HG02642 (cell line): ENCODE data around the gene ACTL7A.
"Not testable (repeated sequence)": the region's sequence is repeated elsewhere in the genome, so short reads cannot be mapped to it uniquely, and the experiment has no call there.

ENCODE experiments used
- ATAC-seq: cut with Tn5 transposase; IDR thresholded peaks from one replicate; pipeline ENCODE4 v1.9.1; 2021; ENCODE audit warnings: mild to moderate bottlenecking; ENCODE audit not compliant: unreplicated experiment, poor library complexity

ACTL7A gene

GRCh38 chr9:108861997-108862396, at the start of gene ACTL7A:
Gene ACTL7A (plus strand): TSS chr9:108862266. CDS start chr9:108862323, 57 bp downstream.
- no peak for ATAC-seq

GRCh38 chr9:108812396-108813025, 49.6 kb upstream of the ACTL7A start:
- ATAC-seq, result no peak

- no peak for ATAC-seq
These were observed 48.0 kb upstream of the ACTL7A start for GRCh38 chr9:108813951-108814601.

GRCh38 chr9:108815156-108815555, 46.9 kb upstream of the ACTL7A start:
- ATAC-seq, result no peak

- no peak for ATAC-seq
These were observed 46.0 kb upstream of the ACTL7A start for GRCh38 chr9:108816037-108816436.

- no peak for ATAC-seq
These were observed 38.2 kb upstream of the ACTL7A start for GRCh38 chr9:108823829-108824228.

GRCh38 chr9:108830272-108830671, 31.8 kb upstream of the ACTL7A start:
- ATAC-seq, result no peak

- no peak for ATAC-seq
These were observed 30.4 kb upstream of the ACTL7A start for GRCh38 chr9:108831496-108832178.

- ATAC-seq, result no peak
These were observed 29.9 kb upstream of the ACTL7A start for GRCh38 chr9:108832179-108832500.

GRCh38 chr9:108834959-108835665, 27.0 kb upstream of the ACTL7A start:
- ATAC-seq, result no peak

GRCh38 chr9:108835831-108836230, 26.2 kb upstream of the ACTL7A start:
- ATAC-seq, result no peak

GRCh38 chr9:108836319-108836718, 25.7 kb upstream of the ACTL7A start:
- ATAC-seq, result no peak

- no peak for ATAC-seq
These were observed 25.3 kb upstream of the ACTL7A start for GRCh38 chr9:108836781-108837180.

- no peak for ATAC-seq
These were observed 24.5 kb upstream of the ACTL7A start for GRCh38 chr9:108837530-108837929.

GRCh38 chr9:108838017-108838416, 24.0 kb upstream of the ACTL7A start:
- no peak for ATAC-seq

GRCh38 chr9:108839561-108839960, 22.5 kb upstream of the ACTL7A start:
- not testable (repeated sequence) for ATAC-seq

- ATAC-seq, result no peak
These were observed 19.3 kb upstream of the ACTL7A start for GRCh38 chr9:108842610-108843295.

GRCh38 chr9:108844391-108844790, 17.7 kb upstream of the ACTL7A start:
- ATAC-seq, result no peak

- no peak for ATAC-seq
These were observed 17.2 kb upstream of the ACTL7A start for GRCh38 chr9:108844856-108845255.

- ATAC-seq, result no peak
These were observed 16.6 kb upstream of the ACTL7A start for GRCh38 chr9:108845507-108845906.

- no peak for ATAC-seq
These were observed 16.1 kb upstream of the ACTL7A start for GRCh38 chr9:108845947-108846346.
